ENCODE measurements around the gene PARD3.

Gene PARD3

GRCh38 chr10:34102893-34103506, 712.1 kb downstream of the PARD3 start:
- no CpG with 5 or more reads among the region's 9 CpGs for WGBS (ENCODE audit: extremely low coverage, insufficient coverage, insufficient read length)
- no peak overlapping the region for H2BK5ac ChIP-seq (ENCODE audit: low read depth, low read length, poor library complexity)
- H3K18ac ChIP-seq (ENCODE audit: low read length), result no peak overlapping the region

GRCh38 chr10:34102237-34102673, 712.8 kb downstream of the PARD3 start:
- no peak overlapping the region for H3K4ac ChIP-seq (ENCODE audit: low read depth, low read length)
- H4K91ac ChIP-seq (ENCODE audit: low read depth, low read length), result no peak overlapping the region
- H4K8ac ChIP-seq (ENCODE audit: low read depth, low read length), result no peak overlapping the region
- no peaks in the 10 kb centered on the region for H3K36me3 ChIP-seq (ENCODE audit: control insufficient read depth in 1 of 2, insufficient read depth in 2 of 2, low read length in 2 of 2)
- no peak overlapping the region for H3K4me3 ChIP-seq (ENCODE audit: low read depth, low read length)
- H3K79me1 ChIP-seq (ENCODE audit: low read length), result no peaks in the 10 kb centered on the region
- H2AK5ac ChIP-seq (ENCODE audit: low read length), result no peak overlapping the region
- no peaks in the 10 kb centered on the region for H3K79me2 ChIP-seq (ENCODE audit: control insufficient read depth, insufficient read depth, low read length, poor library complexity)
- no peak overlapping the region for H2AFZ ChIP-seq (ENCODE audit: insufficient read depth, low read length, poor library complexity)
- no peaks in the 10 kb centered on the region for H3K27me3 ChIP-seq (ENCODE audit: insufficient read depth, low read length)
- no peak overlapping the region for H2BK12ac ChIP-seq (ENCODE audit: low read length)
- no peak overlapping the region for H3K27ac ChIP-seq (ENCODE audit: low read depth, low read length)
- H3K4me2 ChIP-seq (ENCODE audit: low read length), result no peak overlapping the region
- no peak overlapping the region for H3K9ac ChIP-seq (ENCODE audit: low read length)
- peak; percentile 20 to 40 for DNase-seq
- no CpG with 5 or more reads among the region's 15 CpGs for WGBS (ENCODE audit: extremely low coverage, insufficient coverage, insufficient read length)
- peaks cover 2% of the 10 kb centered on the region for H3K9me3 ChIP-seq (ENCODE audit: insufficient read depth, low read depth, low read length)
- H2BK5ac ChIP-seq (ENCODE audit: low read depth, low read length, poor library complexity), result no peak overlapping the region
- H4K12ac ChIP-seq (ENCODE audit: low read depth, low read length), result no peak overlapping the region
- H2BK120ac ChIP-seq (ENCODE audit: insufficient read depth, low read length, poor library complexity), result no peak overlapping the region
- H3K18ac ChIP-seq (ENCODE audit: low read length), result no peak overlapping the region
- H3K14ac ChIP-seq (ENCODE audit: low read length), result no peak overlapping the region
- H3K23ac ChIP-seq (ENCODE audit: low read length), result no peak overlapping the region
- H3K4me1 ChIP-seq (ENCODE audit: control insufficient read depth in 1 of 2, insufficient read depth in 2 of 2, low read length in 2 of 2), result peaks cover 0 to 3% of the 10 kb centered on the region in 2 experiments

More at GRCh38 chr10:34102893-34103506, 712.1 kb downstream of the PARD3 start:
- Histone ChIP-seq H3K14ac (ENCODE audit: low read length) (no peak overlapping the region), H3K4me1 (ENCODE audit: control insufficient read depth in 1 of 2, insufficient read depth in 2 of 2, low read length in 2 of 2) (peaks cover 0 to 3% of the 10 kb centered on the region in 2 experiments), H3K79me1 (ENCODE audit: low read length) (no peaks in the 10 kb centered on the region), H3K9ac (ENCODE audit: low read length) (no peak overlapping the region), H3K4ac (ENCODE audit: low read depth, low read length) (no peak overlapping the region), H3K36me3 (ENCODE audit: control insufficient read depth in 1 of 2, insufficient read depth in 2 of 2, low read length in 2 of 2) (no peaks in the 10 kb centered on the region), H3K4me3 (ENCODE audit: low read depth, low read length) (no peak overlapping the region), H3K23ac (ENCODE audit: low read length) (no peak overlapping the region), H2BK12ac (ENCODE audit: low read length) (no peak overlapping the region), H3K27me3 (ENCODE audit: insufficient read depth, low read length) (no peaks in the 10 kb centered on the region), H4K12ac (ENCODE audit: low read depth, low read length) (no peak overlapping the region), H3K79me2 (ENCODE audit: control insufficient read depth, insufficient read depth, low read length, poor library complexity) (no peaks in the 10 kb centered on the region), H3K9me3 (ENCODE audit: insufficient read depth, low read depth, low read length) (peaks cover 2% of the 10 kb centered on the region), H3K27ac (ENCODE audit: low read depth, low read length) (no peak overlapping the region), H2AFZ (ENCODE audit: insufficient read depth, low read length, poor library complexity) (no peak overlapping the region), H4K8ac (ENCODE audit: low read depth, low read length) (no peak overlapping the region), H3K4me2 (ENCODE audit: low read length) (no peak overlapping the region), H2AK5ac (ENCODE audit: low read length) (no peak overlapping the region), H4K91ac (ENCODE audit: low read depth, low read length) (no peak overlapping the region), H2BK120ac (ENCODE audit: insufficient read depth, low read length, poor library complexity) (no peak overlapping the region)
- peak in 1 of 2 donors; percentile 10 for DNase-seq

- Histone ChIP-seq H3K4ac (ENCODE audit: low read depth, low read length) (no peak overlapping the region), H3K79me2 (ENCODE audit: control insufficient read depth, insufficient read depth, low read length, poor library complexity) (no peaks in the 10 kb centered on the region), H3K4me2 (ENCODE audit: low read length) (no peak overlapping the region), H4K8ac (ENCODE audit: low read depth, low read length) (no peak overlapping the region), H2AK5ac (ENCODE audit: low read length) (no peak overlapping the region), H3K18ac (ENCODE audit: low read length) (no peak overlapping the region), H2AFZ (ENCODE audit: insufficient read depth, low read length, poor library complexity) (no peak overlapping the region), H4K91ac (ENCODE audit: low read depth, low read length) (no peak overlapping the region), H3K36me3 (ENCODE audit: control insufficient read depth in 1 of 2, insufficient read depth in 2 of 2, low read length in 2 of 2) (no peaks in the 10 kb centered on the region), H2BK12ac (ENCODE audit: low read length) (no peak overlapping the region), H3K27me3 (ENCODE audit: insufficient read depth, low read length) (no peaks in the 10 kb centered on the region), H3K23ac (ENCODE audit: low read length) (no peak overlapping the region), H3K4me1 (ENCODE audit: control insufficient read depth in 1 of 2, insufficient read depth in 2 of 2, low read length in 2 of 2) (peaks cover 0 to 3% of the 10 kb centered on the region in 2 experiments), H4K12ac (ENCODE audit: low read depth, low read length) (no peak overlapping the region), H3K14ac (ENCODE audit: low read length) (no peak overlapping the region), H3K9ac (ENCODE audit: low read length) (no peak overlapping the region), H3K4me3 (ENCODE audit: low read depth, low read length) (no peak overlapping the region), H3K27ac (ENCODE audit: low read depth, low read length) (no peak overlapping the region), H2BK5ac (ENCODE audit: low read depth, low read length, poor library complexity) (no peak overlapping the region), H2BK120ac (ENCODE audit: insufficient read depth, low read length, poor library complexity) (no peak overlapping the region), H3K79me1 (ENCODE audit: low read length) (no peaks in the 10 kb centered on the region), H3K9me3 (ENCODE audit: insufficient read depth, low read depth, low read length) (peaks cover 2% of the 10 kb centered on the region)
- no peak for DNase-seq
- no CpG with 5 or more reads among the region's 5 CpGs for WGBS (ENCODE audit: extremely low coverage, insufficient coverage, insufficient read length)
Measured at GRCh38 chr10:34101001-34101400, 714.1 kb downstream of the PARD3 start.

- H3K4me1 ChIP-seq (ENCODE audit: control insufficient read depth in 1 of 2, insufficient read depth in 2 of 2, low read length in 2 of 2), result peaks cover 0 to 3% of the 10 kb centered on the region in 2 experiments
- no peaks in the 10 kb centered on the region for H3K36me3 ChIP-seq (ENCODE audit: control insufficient read depth in 1 of 2, insufficient read depth in 2 of 2, low read length in 2 of 2)
- H2BK12ac ChIP-seq (ENCODE audit: low read length), result no peak overlapping the region
- no peak overlapping the region for H3K14ac ChIP-seq (ENCODE audit: low read length)
- no peak overlapping the region for H2BK5ac ChIP-seq (ENCODE audit: low read depth, low read length, poor library complexity)
- no peak overlapping the region for H2AK5ac ChIP-seq (ENCODE audit: low read length)
- no peak overlapping the region for H3K9ac ChIP-seq (ENCODE audit: low read length)
- H2BK120ac ChIP-seq (ENCODE audit: insufficient read depth, low read length, poor library complexity), result no peak overlapping the region
- no peak overlapping the region for H3K18ac ChIP-seq (ENCODE audit: low read length)
- H3K79me2 ChIP-seq (ENCODE audit: control insufficient read depth, insufficient read depth, low read length, poor library complexity), result no peaks in the 10 kb centered on the region
- H2AFZ ChIP-seq (ENCODE audit: insufficient read depth, low read length, poor library complexity), result no peak overlapping the region
- no peak overlapping the region for H3K4me3 ChIP-seq (ENCODE audit: low read depth, low read length)
- DNase-seq, result no peak
- H4K91ac ChIP-seq (ENCODE audit: low read depth, low read length), result no peak overlapping the region
- H3K9me3 ChIP-seq (ENCODE audit: insufficient read depth, low read depth, low read length), result peaks cover 7% of the 10 kb centered on the region
- H3K4ac ChIP-seq (ENCODE audit: low read depth, low read length), result no peak overlapping the region
- H3K27ac ChIP-seq (ENCODE audit: low read depth, low read length), result no peak overlapping the region
- H3K79me1 ChIP-seq (ENCODE audit: low read length), result no peaks in the 10 kb centered on the region
- no CpG with 5 or more reads among the region's 8 CpGs for WGBS (ENCODE audit: extremely low coverage, insufficient coverage, insufficient read length)
- H3K4me2 ChIP-seq (ENCODE audit: low read length), result no peak overlapping the region
- H3K23ac ChIP-seq (ENCODE audit: low read length), result no peak overlapping the region
- no peak overlapping the region for H4K8ac ChIP-seq (ENCODE audit: low read depth, low read length)
- no peaks in the 10 kb centered on the region for H3K27me3 ChIP-seq (ENCODE audit: insufficient read depth, low read length)
- no peak overlapping the region for H4K12ac ChIP-seq (ENCODE audit: low read depth, low read length)
Measured at GRCh38 chr10:34098821-34099567, 716.1 kb downstream of the PARD3 start.

Measured in trophoblast cell (in vitro differentiated cells and primary cell).